NCI-H2107 treated with DMSO at 0.1 percent for 48 hours (cell line): Measurements from ENCODE around the gene DYRK3.
"Not testable (repeated sequence)": the region's sequence is repeated elsewhere in the genome, so short reads cannot be mapped to it uniquely, and the experiment has no call there.

Experiments used
- DNase-seq: peaks from one replicate; lab custom pipeline; 2025; ENCODE audit not compliant: unreplicated experiment; lab: John Stamatoyannopoulos, UW

DYRK3 gene

DNA sequence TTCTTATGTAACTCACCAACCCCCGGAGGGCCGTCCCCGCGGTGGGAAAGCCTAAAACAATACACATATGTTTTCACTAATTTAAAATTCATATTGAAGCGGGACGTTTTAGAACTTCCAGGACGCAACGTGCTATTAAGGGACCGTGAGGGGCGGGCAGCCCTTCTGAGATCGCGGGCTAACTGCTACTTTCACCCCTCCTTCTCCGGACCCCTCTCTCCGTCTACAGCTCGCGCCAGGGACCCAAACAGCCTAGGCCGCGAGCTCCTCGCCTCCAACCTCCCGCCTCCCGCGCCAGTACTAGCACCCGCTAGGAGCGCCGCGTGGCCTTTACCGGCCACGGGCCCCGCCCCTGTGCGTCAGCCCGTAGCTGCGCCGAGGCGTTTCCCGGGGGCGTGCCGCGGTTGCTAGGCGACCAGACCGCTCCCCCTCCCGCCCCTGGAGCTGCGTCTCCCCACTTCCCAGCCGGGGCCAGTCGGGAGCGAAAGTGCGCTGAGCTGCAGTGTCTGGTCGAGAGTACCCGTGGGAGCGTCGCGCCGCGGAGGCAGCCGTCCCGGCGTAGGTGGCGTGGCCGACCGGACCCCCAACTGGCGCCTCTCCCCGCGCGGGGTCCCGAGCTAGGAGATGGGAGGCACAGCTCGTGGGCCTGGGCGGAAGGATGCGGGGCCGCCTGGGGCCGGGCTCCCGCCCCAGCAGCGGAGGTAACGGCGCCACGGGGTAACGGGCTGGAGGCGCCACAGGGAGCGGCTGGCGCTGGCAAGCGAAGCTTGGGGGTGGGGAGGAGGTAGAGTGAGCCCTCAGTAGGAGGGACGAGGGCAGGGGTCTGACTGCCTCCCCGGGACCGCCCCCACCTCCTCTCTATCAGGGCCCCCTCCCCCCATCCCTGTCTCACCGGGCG, at the start of gene DYRK3:
DYRK3 (plus strand) TSS at position 457 of the 898 bp plus-strand sequence; CDS start at position 625, 168 bp downstream.
- DNase-seq, result peak; percentile 90

DNA sequence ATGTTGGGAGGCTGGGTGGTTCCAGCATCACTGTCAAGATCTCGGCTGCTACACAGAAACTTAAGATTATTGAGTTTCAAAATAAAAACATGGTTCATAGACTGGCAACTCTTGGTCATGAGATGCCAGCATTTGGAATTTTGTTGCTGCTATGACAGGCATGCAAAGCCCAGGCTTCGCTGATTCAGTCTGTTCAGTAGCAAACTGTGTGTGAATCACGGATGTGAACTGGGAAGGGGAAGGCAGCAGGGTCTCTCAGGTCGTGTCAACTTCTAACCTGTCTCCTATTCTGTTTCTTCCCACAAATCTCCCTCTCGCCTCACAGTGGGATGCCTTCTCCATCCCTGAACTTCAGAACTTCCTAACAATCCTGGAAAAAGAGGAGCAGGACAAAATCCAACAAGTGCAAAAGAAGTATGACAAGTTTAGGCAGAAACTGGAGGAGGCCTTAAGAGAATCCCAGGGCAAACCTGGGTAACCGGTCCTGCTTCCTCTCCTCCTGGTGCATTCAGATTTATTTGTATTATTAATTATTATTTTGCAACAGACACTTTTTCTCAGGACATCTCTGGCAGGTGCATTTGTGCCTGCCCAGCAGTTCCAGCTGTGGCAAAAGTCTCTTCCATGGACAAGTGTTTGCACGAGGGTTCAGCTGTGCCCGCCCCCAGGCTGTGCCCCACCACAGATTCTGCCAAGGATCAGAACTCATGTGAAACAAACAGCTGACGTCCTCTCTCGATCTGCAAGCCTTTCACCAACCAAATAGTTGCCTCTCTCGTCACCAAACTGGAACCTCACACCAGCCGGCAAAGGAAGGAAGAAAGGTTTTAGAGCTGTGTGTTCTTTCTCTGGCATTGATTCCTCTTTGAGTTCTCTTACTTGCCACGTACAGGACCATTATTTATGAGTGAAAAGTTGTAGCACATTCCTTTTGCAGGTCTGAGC, 48.6 kb upstream of the DYRK3 start:
- no peak for DNase-seq

DNA sequence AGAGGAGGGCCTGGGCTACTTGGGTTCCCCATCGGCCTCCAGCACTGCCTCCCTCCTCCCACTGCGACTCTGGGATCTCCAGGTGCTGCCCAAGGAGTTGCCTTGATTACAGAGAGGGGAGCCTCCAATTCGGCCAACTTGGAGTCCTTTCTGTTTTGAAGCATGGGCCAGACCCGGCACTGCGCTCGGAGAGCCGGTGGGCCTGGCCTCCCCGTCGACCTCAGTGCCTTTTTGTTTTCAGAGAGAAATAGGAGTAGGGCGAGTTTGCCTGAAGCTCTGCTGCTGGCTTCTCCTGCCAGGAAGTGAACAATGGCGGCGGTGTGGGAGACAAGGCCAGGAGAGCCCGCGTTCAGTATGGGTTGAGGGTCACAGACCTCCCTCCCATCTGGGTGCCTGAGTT, 47.4 kb upstream of the DYRK3 start:
- no peak for DNase-seq

DNA sequence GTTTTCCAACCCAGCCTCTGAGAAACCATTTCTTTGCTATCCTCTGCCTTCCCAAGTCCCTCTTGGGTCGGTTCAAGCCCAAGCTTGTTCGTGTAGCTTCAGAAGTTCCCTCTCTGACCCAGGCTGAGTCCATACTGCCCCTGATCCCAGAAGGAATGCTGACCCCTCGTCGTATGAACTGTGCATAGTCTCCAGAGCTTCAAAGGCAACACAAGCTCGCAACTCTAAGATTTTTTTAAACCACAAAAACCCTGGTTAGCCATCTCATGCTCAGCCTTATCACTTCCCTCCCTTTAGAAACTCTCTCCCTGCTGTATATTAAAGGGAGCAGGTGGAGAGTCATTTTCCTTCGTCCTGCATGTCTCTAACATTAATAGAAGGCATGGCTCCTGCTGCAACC, 46.8 kb upstream of the DYRK3 start:
- no peak for DNase-seq

DNA sequence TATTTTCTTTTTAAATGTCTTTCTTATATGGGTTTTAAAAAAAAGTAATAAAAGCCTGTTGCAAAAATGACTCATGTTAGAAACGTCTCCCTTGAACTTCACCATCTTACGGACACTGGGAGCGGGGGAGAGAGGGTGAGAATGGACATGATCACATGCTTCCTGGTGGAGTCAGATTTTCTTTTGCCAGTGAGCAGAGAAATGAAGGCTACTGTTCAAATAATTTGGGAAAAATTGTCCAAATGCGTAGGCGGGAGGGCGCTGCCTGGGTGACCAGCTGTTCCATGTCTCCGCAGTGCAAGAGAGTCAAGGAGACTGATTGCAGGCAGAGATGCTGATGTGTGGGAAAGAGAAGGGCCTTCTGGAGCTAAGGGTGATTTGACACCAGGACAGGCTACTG, 46.1 kb upstream of the DYRK3 start:
- no peak for DNase-seq

DNA sequence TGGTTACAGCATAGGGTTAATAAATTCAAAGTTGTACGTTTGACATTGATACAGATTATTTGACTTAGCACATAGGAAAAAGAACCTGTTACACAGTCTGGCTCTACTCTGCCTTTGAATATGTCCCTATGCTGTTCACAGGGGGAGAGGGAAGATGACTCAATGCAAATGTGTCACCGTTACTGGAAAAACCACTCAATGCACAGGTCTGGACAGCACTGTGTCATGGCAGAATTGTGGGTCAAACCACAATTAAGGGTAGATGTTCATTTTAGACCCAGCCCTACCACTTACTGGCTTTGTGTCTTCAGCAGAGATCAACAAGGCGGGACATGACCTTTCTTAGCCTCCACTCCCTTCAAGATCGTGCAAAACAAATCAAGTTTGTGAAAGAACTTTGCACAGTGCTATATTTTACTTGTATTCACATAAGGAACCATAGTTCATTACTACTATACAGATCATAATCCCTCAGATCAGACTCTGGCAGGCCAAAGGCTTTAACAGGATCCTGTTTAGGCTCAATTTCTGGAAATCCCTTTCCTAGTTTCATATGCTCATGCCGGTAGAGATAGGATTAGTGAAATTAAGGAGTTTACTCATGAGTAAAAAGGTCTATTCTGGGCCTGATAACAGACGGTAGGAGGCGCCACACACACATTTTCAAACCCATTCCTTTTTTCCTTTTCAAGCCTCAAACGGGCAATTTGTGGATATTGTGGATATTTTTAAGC, 45.1 kb upstream of the DYRK3 start:
- DNase-seq, result no peak

DNA sequence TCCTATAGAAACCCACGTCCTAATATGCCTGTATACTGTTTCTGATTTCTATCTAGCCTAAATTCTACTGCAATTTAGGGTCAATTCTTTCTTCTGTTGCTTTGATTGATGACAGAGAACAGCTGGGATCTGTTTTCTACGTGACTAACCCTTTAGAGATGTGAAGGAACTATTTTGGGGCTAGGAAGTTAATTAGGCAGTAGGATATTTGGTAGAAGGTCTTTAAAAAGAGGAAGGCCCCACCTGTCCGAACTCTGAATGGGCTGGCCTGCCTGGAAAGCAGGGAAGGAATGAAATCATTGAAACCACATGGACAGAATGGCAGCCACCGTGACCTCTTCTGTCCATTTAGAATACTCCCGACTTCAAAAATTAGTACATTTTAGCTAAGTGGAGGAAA, 44.1 kb upstream of the DYRK3 start:
- no peak for DNase-seq

DNA sequence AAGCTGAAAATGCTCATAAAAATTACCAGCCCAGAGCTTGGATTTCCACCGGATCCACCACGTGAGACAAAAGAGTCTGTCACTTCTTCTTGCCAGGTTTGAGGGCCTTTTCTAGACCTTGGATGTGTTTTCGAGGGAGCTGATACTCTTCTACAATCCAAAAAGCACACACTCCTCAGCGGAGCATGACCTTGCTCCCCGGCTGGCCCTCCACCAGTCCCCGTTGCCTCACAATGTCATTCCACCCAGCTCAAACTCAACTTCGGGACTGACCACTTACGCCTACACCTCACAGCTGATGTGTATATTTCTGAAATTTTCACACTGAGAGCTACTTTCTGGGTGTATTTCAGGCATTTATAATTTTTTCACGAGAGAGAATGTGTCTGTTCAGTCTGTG, 43.6 kb upstream of the DYRK3 start:
- no peak for DNase-seq

DNA sequence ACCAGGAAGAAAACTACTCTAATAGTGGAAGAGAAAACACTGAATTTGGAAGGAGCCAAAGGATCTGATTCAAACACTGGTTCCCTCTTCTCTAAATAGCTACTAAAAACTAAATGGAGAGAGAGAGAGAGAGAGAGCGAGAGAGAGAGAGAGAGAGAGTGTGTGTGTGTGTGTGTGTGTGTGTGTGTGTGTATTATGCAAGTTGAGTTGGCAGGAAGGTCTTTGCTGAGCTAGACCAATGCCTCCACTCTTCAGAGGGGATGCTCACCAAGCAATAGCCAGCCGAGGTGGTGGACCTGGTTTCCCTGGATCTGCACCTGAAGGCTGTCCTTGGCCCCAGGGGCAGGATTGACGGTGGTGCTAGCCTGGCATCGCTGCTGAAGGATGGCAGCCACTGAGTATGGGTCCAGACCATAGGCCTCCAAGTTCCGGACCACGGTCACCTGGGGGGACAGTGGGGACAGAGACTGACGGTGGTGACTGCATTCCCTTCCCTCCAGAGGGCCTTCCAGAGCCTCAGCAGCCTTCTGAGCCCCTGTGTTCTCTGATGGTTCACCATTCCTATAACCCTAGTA, 41.9 kb upstream of the DYRK3 start:
- no peak for DNase-seq

DNA sequence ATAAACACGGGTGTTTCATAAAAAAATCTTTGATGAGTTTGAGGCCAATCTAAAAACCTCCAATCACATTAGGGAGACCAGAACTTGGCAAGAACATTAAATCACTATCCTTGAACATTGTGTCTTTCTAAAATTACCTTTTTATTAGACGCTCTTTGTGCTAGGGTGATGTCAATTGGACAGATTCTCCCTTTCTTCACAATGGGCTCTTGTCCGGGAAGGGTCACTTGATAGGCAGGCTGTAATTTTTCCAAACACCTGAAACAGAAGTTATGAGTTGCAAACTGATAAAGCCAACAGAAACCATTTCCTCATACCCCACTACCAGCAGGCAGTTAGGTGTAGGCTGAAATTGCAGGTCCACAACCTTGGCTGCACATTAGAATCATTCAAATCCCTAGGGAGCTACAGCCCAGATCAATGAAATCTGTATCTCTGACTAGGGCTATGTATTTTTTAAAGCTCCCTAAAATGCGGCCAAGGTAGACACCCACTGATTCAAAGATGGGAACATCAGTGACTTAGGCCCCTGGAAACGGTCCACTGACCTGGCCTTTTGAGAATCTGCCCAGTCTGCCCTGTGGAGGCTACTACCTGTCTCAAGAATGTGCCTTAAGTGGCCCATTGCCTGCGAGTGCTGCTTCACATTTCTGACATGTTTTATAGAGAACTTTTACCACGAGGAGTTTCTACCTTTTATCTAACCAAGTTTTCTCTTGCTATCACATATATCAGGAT, 39.6 kb upstream of the DYRK3 start:
- no peak for DNase-seq

DNA sequence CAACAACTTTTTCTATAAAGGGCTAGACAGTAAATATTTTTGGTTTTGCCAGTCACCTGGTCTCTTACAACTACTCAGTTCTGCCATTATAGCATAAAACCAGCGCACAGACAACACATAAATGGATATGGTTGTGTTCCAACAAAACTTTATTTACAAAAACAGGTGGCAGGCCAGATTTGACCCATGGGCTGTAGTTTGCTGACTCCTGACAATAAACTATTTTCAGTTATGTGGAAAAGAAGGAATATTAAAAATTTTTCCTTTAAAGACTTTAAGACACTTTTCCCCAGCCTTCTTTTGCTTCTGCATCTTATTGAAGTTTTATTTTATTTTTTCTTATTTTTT, 39.0 kb upstream of the DYRK3 start:
- DNase-seq, result no peak

DNA sequence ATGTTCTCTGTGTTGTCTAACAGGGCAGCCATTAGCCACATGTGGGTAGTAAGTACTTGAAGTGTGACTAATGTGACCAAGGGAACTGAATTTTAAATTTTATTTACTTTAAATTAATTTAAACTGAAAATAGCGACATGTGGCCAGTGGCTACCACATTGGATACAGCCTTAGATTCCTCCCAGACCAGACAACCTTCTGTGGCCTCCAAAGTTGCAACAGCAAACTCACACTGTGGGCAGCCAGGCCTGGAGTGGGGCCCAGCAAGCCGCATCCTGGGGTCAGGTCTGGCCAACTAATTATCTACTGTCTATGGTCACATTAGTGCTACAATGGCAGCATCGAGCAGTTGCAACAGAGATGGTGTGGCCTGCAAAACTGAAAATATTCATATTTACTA, 34.8 kb upstream of the DYRK3 start:
- no peak for DNase-seq

DNA sequence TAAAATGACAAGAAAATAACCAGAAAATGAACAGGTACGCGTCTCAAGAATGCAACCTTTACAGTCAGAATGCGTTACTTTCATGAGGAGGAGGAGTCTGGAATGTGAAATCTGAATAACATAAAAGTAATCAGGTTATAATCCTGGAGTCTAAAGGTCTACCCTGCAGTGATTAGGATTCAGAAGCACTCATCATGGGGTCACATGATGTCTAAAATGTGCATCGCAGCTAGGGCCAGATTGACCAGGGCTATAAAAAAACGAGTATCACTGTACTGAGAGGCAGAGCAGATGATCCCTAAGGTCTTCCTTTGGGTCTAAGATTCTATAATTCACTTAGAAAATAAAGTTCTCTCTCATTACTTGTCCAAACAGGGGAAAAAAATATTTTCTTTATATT, 30.5 kb upstream of the DYRK3 start:
- no peak for DNase-seq

DNA sequence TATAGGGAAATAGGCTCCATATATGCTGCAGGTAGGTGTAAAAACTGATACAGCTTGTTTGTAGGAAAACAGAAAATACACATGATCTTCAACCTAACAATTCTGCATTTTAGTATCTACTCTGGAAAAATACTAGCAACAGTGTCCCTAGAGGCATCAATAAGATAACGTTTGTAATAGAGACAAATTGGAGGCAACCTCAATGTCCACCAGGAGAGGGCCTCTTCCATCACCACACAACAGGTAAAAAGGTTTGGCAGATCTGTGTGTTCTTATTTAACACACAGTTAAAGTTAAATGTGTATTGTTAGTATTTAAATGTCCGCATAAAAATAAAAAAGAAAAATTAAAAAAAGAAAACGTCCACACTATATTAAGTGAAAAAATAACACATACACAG, 28.5 kb upstream of the DYRK3 start:
- DNase-seq, result peak; percentile 25

DNA sequence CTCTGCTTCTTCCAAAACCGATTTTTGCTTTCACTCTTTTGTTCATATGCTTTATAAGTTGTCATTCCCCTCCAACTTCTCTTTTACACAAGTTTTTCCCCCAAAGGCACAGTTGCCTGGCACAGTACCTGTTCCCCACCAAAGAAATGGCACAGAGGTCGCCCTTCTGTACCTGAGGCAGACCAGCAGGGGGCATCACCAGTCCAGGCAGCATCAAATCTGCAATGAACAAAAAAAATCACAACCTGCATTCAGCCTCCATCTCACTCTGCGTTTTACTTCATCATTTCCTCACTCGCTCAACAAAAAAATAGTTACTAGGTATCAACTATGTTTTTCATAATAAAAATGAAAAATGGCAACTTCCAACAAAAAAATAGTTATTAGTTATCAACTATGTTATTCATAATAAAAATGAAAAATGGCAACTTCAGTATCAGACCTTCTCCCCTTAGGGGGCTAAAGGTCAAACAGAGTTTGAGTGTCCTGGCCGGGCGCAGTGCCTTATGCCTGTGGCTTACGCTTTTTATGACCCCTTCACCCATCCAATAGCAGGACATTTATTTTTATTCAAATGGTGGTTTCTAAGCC, 27.1 kb upstream of the DYRK3 start:
- DNase-seq, result no peak

DNA sequence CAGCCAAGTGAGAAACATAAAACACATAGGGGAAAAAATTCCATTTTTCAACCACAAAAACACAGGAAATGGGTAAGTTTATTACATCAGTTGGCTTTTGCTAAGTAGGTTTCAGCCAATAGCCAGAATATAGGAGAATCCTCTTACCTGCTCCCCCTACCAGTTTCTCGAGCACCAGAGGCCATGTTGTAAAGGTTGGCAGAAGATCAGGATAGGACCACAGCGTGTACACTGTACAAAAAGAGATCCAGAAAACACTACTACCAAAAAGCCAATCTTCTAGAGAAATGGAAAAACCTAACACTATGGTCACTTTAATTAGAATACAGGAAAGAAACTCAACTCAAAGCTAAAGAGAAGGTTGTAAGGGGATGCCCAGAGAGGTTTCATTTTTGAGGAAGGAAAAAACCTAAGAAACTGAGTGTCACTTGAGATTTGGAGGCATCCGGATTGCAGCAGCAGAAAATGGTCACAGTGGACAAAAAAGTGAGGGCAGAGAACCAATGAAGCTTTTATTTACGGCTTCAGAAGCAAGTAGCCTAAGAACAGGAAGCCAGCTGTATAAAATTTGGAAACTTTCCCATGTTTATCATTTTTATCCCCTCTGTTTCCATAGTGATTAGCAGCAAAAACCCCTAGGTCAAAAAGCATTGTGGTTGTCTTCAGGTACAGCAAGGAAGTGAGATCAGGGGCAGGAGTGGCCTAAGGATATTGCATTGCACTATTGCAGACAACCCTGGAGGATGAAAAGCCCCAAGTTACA, 25.9 kb upstream of the DYRK3 start:
- no peak for DNase-seq

DNA sequence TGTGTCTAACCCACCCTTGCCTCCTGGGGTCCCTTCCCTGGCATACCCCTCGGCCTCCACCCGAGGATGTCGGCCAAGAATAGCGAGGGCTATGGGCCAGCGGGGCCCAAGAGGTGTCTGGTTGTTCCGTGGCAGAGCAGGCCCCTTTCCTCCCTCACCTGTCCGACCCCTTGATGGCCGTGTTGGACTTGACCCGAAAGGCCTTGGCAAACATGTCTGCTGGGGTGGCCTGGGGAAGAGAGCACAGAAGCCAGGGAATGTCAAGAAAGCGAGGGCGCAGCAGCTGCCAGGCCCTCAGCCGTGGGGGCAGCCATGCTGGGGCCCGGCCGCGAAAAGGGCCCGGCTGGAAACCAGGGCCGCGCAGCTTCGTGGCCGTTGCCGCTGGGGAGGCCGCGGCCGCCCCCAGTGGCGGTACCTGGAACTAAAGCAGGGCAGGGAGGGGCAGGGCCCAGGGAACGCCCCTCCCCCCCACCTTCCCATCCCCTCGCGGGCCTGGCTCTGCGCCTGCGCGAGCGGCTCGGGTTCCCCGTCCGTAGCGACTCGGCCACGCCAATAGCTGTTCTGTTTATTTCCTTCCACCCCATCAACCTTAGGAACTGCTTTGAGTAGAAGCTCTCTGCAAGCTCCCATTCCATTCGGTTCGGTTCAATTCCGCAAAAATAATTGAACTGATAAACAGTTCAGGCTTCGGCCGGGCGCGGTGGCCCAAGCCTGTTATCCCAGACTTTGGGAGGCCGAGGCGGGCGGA, 23.0 kb upstream of the DYRK3 start, which contains the start of gene EIF2D:
EIF2D (minus strand) TSS at position 337 of the 748 bp plus-strand sequence; CDS start at position 214, 123 bp downstream.
- peak; percentile 91 for DNase-seq

DNA sequence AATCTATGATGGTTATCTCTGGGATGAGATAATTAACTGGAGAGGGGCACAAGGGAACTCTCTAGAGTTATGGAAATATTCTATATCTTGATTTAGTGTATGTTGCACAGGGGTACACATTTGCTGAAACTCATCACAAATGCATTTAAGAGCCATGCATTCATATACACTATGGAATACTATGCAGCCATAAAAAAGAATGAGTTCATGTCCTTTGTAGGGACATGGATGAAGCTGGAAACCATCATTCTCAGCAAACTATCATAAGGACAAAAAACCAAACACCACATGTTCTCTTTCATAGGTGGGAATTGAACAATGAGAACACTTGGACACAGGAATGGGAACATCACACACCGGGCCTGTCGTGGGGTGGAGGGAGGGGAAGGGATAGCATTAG, 8.9 kb upstream of the DYRK3 start:
- DNase-seq, result not testable (repeated sequence)
